GM19438 (cell line): ENCODE results near the gene TBC1D16.

Source experiments
- ATAC-seq: cut with Tn5 transposase; IDR thresholded peaks from one replicate; pipeline ENCODE4 v1.9.1; 2021; ENCODE audit warnings: low read depth; ENCODE audit not compliant: unreplicated experiment

The TBC1D16 gene

DNA sequence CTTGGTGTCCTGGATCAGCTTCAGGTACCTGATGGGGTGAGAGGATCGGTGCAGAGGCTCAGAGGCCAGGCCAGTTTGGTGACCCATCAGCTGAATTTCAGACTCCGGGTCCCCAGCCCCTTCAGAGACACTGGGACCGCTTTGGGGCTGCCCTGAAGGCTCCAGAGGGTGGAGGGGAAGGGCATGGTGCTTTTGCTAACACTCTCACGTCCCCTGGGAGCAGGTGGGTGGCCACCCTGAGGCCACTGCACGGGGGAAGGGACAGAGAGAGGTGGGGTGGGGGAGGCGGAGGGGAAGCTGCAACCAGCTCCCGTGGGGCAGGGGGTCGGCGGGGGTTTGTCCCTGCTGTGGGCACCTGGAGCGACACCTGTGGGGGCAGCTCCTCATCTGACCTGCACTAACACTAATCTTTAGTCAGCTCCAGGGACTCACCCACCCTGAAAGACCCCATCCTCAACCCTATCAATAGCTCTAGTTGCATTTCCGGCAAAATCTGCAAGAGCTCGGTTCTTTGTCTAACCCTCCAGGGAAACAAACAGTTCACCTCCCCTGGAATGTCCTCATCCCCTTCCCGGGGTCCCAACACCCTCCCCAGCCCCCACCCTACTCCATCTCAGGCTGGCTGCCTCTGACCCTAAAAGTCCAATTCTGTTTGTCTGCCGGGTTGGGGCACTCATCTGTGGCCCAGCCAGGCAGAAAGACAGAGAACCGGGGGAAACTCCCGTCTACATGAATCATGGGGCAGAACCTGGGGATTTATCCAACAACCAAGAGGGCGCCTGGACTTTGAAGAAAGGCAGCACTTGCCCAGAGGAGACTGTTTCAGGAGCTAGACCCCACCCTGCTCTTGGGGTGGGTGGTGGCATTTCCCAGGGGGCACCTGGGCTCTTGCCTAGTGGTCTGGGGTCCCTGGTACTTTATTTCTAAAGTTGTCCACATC, 104.5 kb downstream of the TBC1D16 start:
- ATAC-seq: no peak

DNA sequence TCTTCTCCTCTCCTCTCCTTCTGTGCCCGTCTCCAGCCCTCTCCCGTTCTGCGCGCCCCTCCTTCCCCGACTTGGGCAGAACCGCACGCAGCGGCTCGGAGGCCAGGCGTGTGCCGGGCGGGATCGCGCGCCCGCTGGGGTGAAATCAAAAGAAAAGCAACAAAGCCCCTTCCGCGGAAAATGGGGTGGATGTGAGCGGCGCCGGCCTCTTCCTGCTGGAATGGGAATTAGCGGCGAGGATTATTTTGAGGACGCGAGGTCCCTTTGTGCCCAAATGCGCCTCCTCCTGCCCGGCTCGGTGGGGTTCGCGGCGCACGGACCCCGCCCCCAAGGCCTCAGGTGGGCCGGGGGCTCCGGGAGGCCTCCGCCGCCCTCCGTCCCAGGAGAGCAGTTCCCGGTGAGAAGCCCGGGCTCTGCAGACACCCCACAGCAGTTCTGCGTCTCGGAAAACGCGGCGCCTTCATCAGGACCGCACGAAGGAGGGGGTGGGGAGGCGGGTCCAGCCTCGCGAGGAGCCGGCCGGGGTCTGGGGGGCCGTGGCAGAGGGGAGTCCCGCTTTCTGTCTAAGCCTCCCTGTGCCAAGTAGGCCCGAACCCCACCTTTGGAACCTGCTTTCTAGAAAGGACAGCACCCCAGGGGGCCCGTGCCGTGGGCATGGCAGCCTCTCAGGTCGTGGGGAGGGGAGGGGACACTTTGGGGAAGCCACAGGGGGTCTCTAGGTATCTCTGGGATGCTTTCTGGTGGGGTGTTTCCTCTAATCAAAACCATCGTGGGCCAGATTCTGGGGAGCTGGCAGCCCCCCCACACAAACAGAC, 105.4 kb downstream of the TBC1D16 start:
- no peak for ATAC-seq

DNA sequence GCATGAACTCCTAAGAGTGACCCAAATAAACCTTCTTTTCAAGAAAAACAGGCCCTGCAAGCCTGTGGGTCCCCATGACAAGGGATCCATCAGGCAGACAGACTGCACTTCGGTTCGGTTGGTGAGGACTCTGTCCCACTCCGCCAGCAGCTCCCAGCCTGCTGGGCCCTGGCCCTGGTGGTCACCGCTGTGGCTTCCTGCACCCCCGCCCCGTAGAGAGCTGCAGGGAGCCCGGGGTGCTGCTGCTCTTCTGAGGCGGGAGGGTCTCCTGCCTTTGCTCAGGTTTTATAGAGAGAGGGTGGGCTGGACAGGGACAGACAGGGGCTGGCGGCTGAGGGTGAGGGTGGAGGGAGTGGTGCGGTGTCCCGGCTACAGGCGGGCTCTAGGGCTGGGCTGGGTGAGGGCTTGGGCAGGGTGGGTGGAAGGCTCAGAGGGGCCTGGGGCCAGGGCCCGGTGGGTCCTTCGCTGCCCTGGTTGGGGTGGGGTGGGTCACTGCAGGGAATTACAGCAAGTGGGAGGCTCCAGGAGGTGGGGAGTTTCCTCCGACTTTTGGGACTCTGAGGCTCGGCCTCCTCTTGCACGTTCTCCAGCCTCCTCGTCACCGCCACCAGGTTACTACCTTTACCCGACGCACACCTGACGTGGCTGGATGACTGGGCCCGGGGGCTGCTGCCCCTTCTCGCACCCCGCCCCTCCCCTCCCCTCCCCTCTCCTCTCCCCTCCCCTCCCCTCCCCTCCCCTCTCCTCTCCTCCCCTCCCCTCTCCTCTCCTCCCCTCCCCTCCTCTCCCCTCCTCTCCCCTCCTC, 106.2 kb downstream of the TBC1D16 start:
- no peak for ATAC-seq

- ATAC-seq: no peak
These were observed 107.0 kb downstream of the TBC1D16 start for GRCh38 chr17:79928502-79929256.

GRCh38 chr17:79927688-79928501, 107.8 kb downstream of the TBC1D16 start:
- ATAC-seq: no peak

DNA sequence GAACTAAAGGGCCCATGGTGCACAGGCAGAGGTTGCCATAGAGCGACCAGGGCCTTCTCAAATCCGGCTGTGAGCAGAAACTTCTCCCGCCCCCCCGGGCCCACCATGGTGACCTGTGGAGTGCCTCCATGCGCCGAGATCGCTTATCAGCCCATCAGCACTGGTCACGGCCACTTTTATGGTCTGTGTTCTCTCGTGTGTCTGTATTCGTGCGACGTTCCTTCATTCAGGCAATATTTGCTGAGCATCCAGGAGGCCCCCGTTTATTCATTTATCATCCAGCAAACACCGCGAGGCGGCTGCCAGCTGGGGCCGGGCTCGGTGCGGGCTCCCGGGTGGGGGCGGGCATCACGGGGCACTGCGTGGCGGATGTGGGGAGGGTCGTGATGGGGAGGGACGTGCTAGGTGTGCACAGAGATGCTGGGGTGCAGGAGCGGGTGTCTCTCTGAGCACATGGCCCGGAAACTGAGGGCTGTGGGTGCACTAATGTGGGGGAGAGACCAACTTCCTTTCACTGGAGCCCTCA, 108.5 kb downstream of the TBC1D16 start:
- no peak for ATAC-seq

- no peak for ATAC-seq
These were observed 109.0 kb downstream of the TBC1D16 start for GRCh38 chr17:79926605-79927135.

DNA sequence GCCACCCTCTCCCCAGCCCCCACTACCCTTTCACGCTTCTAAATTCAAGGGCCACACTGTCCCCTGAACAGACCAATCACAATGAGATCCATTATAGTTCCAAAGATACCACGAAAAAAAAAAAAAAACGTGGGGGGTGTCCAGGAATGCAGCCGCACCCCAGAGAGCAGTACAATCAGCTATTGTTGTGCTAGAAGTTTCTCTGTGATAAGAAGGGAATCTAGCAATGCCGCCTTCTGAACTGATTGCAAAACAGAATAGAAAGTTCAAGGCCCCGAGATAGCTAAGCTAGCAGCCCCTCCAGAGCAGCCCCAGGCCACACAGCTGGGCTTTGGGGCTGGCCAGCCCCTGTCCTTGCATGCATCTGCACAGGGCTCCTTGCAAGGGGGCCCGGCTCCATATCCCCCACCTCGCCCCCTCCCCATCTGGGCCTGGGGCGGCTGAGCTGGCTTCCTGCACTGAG, 109.5 kb downstream of the TBC1D16 start:
- no peak for ATAC-seq

DNA sequence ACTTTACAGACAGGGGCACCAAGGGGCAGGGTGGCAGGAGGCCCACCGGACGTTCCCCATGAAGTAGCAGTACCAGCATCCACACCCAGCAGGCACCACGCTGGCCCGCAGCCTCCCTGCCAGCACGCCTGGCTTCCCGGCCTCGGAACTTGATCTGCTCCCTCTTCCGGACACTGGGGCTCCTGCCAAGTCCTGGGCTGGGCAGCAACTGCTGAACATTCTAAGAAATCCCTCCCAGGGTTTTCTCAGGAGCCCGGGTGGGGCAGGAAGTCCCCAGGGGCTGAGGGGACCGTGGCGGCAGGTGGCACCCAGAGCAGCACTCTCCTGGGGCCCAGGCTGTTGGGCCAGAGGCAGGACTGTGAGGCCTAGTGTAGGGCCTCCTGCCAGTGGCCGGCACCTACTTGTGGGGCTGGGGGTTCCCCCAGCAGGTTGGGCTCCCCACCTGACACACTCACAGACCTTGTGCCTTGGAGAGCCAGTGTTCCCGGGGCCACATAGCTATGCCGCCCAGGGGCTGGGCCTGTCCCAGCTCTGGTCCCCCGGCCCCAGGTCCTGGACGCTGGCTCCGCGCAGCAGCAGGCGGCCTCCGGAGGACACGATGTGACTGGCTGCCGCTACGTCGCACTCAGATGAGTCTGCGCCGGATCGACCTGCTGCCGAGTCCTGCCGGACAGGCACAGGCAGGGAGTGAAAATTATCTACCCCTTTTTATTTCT, 110.3 kb downstream of the TBC1D16 start:
- no peak for ATAC-seq

DNA sequence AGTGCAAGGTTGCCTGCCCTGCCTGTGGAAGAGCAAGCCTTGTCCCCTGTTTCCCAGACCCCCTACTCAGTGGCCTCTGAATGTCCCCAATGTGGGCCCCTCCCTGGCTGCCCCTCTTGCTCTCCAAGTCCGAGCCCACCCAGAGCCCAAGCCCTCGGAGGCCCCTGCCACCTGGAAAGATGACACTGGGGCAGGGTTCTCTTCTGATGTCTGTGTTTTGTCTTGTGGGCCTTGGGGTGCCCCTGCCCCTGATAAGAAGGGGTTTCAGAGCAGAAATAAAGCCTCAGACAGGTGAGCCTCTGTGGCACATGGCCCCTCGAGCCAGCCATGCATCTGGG, 111.1 kb downstream of the TBC1D16 start:
- no peak for ATAC-seq

DNA sequence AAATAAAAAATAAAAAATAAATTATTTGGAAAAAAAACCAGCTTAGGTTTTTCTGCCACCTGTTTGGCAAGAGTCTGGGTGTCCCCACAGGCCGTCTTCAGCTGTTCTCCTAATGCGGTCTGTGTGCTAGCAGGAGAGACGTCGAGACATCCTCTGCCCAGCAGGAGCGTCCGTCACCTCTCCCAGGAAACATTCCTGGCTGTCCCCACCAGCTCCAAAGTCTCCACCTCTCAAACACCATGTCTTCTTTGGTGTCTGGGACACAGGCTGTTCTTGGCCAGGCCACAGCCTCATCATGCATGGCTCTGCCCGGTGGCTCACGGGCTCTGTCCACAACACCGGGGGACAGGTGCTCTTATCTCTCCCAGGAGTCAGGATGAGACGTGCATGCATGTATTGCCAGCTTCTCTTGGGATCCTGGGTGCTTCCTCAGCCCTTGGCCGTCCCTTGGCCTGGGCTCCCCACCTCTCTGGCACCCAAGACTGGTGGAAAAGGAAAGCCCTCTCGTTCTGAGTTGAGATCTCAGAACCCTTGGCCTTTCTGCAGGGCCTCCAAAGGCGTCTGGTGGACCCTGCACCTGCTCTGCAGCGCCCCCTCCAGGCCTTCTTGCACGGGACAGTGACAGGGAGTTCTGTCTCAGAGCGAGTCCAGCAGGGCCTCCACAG, 111.6 kb downstream of the TBC1D16 start:
- no peak for ATAC-seq

GRCh38 chr17:79922798-79923197, 112.9 kb downstream of the TBC1D16 start:
- no peak for ATAC-seq

DNA sequence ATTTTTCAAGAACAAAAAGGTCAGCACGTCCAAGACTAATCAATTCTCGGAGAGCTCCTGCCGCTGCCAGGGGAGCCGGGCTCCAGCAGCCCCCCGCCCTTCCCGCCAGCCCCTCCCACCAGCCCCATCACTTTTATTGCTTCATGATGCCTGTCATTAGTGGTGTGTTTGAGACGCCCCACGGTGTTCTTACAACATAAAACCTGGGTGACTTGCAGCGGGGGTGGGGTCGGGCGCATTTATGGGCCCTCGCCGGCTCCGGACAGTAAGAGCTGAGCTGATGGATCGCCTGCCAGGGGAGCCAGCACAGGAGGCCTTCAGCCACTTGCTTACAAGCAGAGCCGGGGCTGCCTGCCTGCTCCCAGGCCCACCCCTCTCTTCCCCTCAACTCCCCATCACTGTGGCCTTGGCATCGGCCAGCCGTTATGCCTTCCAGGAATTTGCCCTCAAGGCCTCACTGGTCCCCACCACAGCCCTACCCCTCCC, 113.5 kb downstream of the TBC1D16 start:
- no peak for ATAC-seq

DNA sequence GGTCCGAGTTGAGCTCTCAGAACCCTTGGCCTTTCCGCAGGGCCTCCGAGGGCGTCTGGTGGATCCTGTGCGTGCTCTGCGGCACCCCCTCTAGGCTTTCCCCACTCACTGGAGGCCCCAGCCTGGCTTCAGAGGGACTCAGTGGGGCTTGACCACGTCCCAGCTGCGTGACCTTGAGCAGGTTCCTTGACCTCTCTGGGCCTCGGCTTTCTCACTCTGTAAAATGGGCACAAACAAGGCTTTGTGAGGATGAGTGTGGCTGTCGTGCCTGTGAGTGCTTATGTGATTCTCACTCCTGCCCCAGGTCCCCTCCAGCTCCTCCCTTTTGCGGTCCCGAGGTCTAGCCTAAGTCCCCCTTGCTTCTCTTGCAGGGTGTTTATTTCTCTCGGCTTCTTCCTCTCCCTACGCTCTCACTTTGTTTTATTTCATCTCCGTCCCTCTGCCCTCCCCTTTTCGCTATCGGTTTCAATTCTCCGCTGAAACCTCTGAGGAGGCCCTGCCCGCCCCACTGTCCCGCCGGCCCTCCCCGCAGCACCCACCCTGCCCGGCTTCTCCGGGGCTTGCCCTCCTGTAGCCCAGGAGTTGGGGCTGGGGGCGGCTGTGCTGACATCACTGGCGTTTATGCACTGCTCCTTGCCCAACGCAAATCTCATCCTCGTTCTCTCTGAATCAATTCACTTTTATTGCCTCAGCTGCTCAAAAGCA, 114.1 kb downstream of the TBC1D16 start:
- ATAC-seq: no peak

GRCh38 chr17:79920751-79921410, 114.8 kb downstream of the TBC1D16 start:
- ATAC-seq: no peak
